Gastrocnemius medialis (tissue), 4 donors: ENCODE results near the gene RPS3A.

Experiments used
- CTCF ChIP-seq, 5 experiments: fragments of 450-650 bp in 3 of 5; fragments of 200-600 bp in 2 of 5; sonication (generic) in 2 of 5; IDR thresholded peaks in 4 of 5; conservative IDR thresholded peaks in 1 of 5; 1 replicate in 4 of 5; 2 replicates in 1 of 5; pipeline ENCODE4 v1.5.1; 2016 to 2019; ENCODE audit warnings: antibody characterized with exemption in 5 of 5, mild to moderate bottlenecking in 3 of 5, moderate library complexity in 3 of 5
- POLR2A ChIP-seq, 2 donors: fragments of 450-650 bp; IDR thresholded peaks; one replicate each; pipeline ENCODE4 v1.6.1; 2017; ENCODE audit warnings: antibody characterized with exemption in 2 of 2, mild to moderate bottlenecking in 2 of 2, moderate library complexity in 2 of 2

GRCh38 chr4:151067316-151067970 is 32.0 kb upstream of the RPS3A start:
- TF ChIP-seq CTCF (IDR thresholded peaks at IDR 0.05 in 4 of 5, conservative IDR thresholded peaks at IDR 0.05 in 1 of 5) = no peak
- no peak for TF ChIP-seq POLR2A (IDR thresholded peaks at IDR 0.05)
